ENCODE results near the gene CCDC34.

DNA sequence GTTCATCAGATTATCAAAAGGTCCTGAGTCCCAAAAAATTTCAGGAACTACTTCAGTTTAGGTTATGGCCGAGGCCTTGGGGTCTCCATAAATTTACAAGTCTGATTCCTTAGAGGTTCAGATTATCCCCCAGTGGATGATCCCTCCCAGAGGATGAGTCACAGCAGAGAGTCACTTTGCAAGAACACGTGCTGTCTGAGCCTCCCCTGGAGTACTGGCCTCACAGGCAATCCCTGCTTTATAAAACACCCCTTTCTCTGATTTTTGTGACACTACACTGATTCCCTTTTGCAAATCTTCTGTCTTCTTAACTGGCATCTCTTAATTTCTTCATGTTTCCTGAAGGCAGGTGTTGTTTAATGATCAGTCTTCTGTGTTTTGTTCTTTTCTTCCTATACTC, 45.3 kb downstream of the CCDC34 start:
- TF ChIP-seq, protein P1, sequence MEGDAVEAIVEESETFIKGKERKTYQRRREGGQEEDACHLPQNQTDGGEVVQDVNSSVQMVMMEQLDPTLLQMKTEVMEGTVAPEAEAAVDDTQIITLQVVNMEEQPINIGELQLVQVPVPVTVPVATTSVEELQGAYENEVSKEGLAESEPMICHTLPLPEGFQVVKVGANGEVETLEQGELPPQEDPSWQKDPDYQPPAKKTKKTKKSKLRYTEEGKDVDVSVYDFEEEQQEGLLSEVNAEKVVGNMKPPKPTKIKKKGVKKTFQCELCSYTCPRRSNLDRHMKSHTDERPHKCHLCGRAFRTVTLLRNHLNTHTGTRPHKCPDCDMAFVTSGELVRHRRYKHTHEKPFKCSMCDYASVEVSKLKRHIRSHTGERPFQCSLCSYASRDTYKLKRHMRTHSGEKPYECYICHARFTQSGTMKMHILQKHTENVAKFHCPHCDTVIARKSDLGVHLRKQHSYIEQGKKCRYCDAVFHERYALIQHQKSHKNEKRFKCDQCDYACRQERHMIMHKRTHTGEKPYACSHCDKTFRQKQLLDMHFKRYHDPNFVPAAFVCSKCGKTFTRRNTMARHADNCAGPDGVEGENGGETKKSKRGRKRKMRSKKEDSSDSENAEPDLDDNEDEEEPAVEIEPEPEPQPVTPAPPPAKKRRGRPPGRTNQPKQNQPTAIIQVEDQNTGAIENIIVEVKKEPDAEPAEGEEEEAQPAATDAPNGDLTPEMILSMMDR (IDR thresholded peaks at IDR 0.05) = no peak
- no peak for TF ChIP-seq POLR2A (IDR thresholded peaks at IDR 0.05)

Measured in esophagus squamous epithelium (tissue), 4 donors.